ENCODE results near the gene TXNDC11. TPM values are rescaled to one million over a fixed set of nuclear protein-coding genes. Genes with fewer than 3 reads are reported as not detected.

The TXNDC11 gene
- total RNA-seq, 3 donors from 2014 or later: 38.6 to 53.7 (median 47.9) TPM

GRCh38 chr16:11671271-11671670 is 71.4 kb downstream of the TXNDC11 start:
- H3K9me3 ChIP-seq: no peaks in the 10 kb centered on the region
- TF ChIP-seq POLR2A (IDR thresholded peaks at IDR 0.05) (no peak), POLR2AphosphoS5 (IDR thresholded peaks at IDR 0.05) (no peak), CTCF (IDR thresholded peaks at IDR 0.05) (no peak)
- H3K36me3 ChIP-seq: no peaks in the 10 kb centered on the region
- peaks cover 11 to 23% of the 10 kb centered on the region in 2 donors for H3K4me1 ChIP-seq
- H3K4me3 ChIP-seq: peak overlapping the region in 1 of 3 donors; percentile 90
- intact Hi-C loops (cut with DNase I; ENCODE audit: low total_unique reads): no loop called here
- H3K27ac ChIP-seq: peak overlapping the region; percentile 78 to 80
- DNase-seq (ENCODE audit: low spot score in 2 of 2): no peak
- H3K27me3 ChIP-seq: no peaks in the 10 kb centered on the region

- Histone ChIP-seq H3K36me3 (no peaks in the 10 kb centered on the region), H3K4me1 (peaks cover 11 to 23% of the 10 kb centered on the region in 2 donors), H3K9me3 (no peaks in the 10 kb centered on the region), H3K4me3 (peak overlapping the region; percentile 85 to 95 (median 90)), H3K27ac (peak overlapping the region; percentile 78 to 80), H3K27me3 (no peaks in the 10 kb centered on the region)
- intact Hi-C loops (cut with DNase I; ENCODE audit: low total_unique reads): no loop called here
- no peak for TF ChIP-seq POLR2AphosphoS5 (IDR thresholded peaks at IDR 0.05)
- no peak for TF ChIP-seq CTCF (IDR thresholded peaks at IDR 0.05)
- no peak for TF ChIP-seq POLR2A (IDR thresholded peaks at IDR 0.05)
- peak in 1 of 2 donors; percentile 56 for DNase-seq (ENCODE audit: low spot score in 2 of 2)
These were observed 72.2 kb downstream of the TXNDC11 start for GRCh38 chr16:11670171-11671131.

DNA sequence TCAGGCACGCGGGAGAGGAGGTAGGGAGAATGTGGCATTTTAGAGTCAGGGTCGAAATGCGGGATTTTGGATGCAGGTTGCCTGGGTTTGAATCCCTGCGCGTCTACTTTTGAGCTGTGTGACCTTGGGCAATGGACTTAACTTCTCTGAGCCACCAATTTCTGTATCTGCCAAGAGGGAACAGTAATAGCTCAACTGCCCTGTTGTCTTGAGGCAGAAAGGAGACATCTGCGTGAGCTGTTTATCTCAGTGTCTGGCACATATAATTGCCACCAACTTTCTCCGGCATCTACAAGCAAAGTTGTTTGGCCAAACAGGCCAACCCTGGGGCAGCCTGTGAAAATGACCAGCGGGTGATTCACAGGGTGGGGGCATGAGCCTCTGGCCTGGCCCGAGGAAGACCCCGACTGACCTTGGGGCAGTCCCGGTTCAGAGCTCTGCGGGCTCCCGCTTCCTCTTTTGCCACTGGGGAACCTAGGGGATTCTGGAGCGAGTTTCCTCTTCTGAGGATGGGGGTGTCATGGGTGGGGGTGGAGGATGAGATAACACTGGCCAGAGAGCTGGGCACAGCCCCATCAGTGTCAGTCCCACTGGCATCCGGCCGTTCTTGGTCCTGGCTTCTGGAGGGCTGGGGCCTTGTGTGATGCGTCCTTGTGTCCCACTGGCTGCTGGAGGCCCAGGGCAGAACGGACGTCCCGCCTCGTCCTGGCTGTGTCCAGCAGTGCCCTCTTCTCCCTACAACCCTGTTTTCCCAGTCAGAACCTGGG is 73.1 kb downstream of the TXNDC11 start:
- H3K27ac ChIP-seq: peak overlapping the region; percentile 78 to 80
- H3K4me3 ChIP-seq: peak overlapping the region; percentile 85 to 95 (median 90)
- H3K9me3 ChIP-seq: no peaks in the 10 kb centered on the region
- peaks cover 10 to 20% of the 10 kb centered on the region in 2 donors for H3K4me1 ChIP-seq
- TF ChIP-seq POLR2AphosphoS5 (IDR thresholded peaks at IDR 0.05) (no peak), POLR2A (IDR thresholded peaks at IDR 0.05) (no peak), CTCF (IDR thresholded peaks at IDR 0.05) (no peak)
- no peaks in the 10 kb centered on the region for H3K27me3 ChIP-seq
- DNase-seq (ENCODE audit: low spot score in 2 of 2): peak in 1 of 2 donors; percentile 50
- intact Hi-C loops (cut with DNase I; ENCODE audit: low total_unique reads): no loop called here
- no peaks in the 10 kb centered on the region for H3K36me3 ChIP-seq

- peak overlapping the region; percentile 85 to 95 (median 90) for H3K4me3 ChIP-seq
- no peak for DNase-seq (ENCODE audit: low spot score in 2 of 2)
- H3K36me3 ChIP-seq: no peaks in the 10 kb centered on the region
- intact Hi-C loops (cut with DNase I; ENCODE audit: low total_unique reads): no loop called here
- TF ChIP-seq CTCF (IDR thresholded peaks at IDR 0.05): no peak
- TF ChIP-seq POLR2A (IDR thresholded peaks at IDR 0.05): no peak
- TF ChIP-seq POLR2AphosphoS5 (IDR thresholded peaks at IDR 0.05): no peak
- no peaks in the 10 kb centered on the region for H3K9me3 ChIP-seq
- peak overlapping the region; percentile 78 to 80 for H3K27ac ChIP-seq
- peaks cover 5 to 16% of the 10 kb centered on the region in 2 donors for H3K4me1 ChIP-seq
- H3K27me3 ChIP-seq: no peaks in the 10 kb centered on the region
These were observed 73.9 kb downstream of the TXNDC11 start for GRCh38 chr16:11668623-11669379.

Measured in breast epithelium (tissue), 4 donors.